Activated T-helper 1 cell treated with anti-CD3 and anti-CD28 coated beads, Interleukin-12 subunit alpha, Interleukin-12 subunit beta, Interleukin-2, Interleukin-4 antibody, amounts not matched to agents 30 ng/mL and 10 ng/mL and 1 ng/mL, durations not matched to agents 14 hours and 24 hours and 36 hours (primary cell): ENCODE results near the gene SLC39A5. TPM values are rescaled to one million over a fixed set of nuclear protein-coding genes. Genes with fewer than 3 reads are reported as not detected.
A peak's percentile ranks its signal among the peaks of the same experiment; 100 is the strongest.
"Not testable (repeated sequence)": the region's sequence is repeated elsewhere in the genome, so short reads cannot be mapped to it uniquely, and the experiment has no call there.

ENCODE experiments used
- DNase-seq: peaks from one replicate; pipeline ENCODE4 v3.0.0; 2021; ENCODE audit warnings: low spot score
- H3K27ac Mint-ChIP-seq: one replicate; pipeline ENCODE4 v1.8.0; 2021; ENCODE audit warnings: mild to moderate bottlenecking, mixed read lengths
- H3K27me3 Mint-ChIP-seq: one replicate; pipeline ENCODE4 v1.8.0; 2022; ENCODE audit warnings: mild to moderate bottlenecking, moderate library complexity, mixed read lengths; ENCODE audit not compliant: insufficient read depth
- H3K36me3 Mint-ChIP-seq: one replicate; pipeline ENCODE4 v1.8.0; 2021; ENCODE audit warnings: low read depth, mixed read lengths
- H3K4me1 Mint-ChIP-seq: one replicate; pipeline ENCODE4 v1.8.0; 2021; ENCODE audit warnings: low read depth, mixed read lengths
- H3K4me3 Mint-ChIP-seq: one replicate; pipeline ENCODE4 v1.8.0; 2021; ENCODE audit warnings: mild to moderate bottlenecking, moderate library complexity, mixed read lengths
- H3K9me3 Mint-ChIP-seq: one replicate; pipeline ENCODE4 v1.8.0; 2021; ENCODE audit warnings: mixed read lengths
- intact Hi-C: fragments of 100-400 bp; cut with micrococcal nuclease; formaldehyde crosslinking; loops from one replicate; pipeline ENCODE4 v1.15.1; 2024
- total RNA-seq: library from RNA; stranded (reverse); gene quantifications from 2 replicates; pipeline ENCODE4 v1.2.3, GENCODE V29; 2022

SLC39A5 gene
- total RNA-seq, 1 donor from 2014 or later, result 0.54 TPM

DNA sequence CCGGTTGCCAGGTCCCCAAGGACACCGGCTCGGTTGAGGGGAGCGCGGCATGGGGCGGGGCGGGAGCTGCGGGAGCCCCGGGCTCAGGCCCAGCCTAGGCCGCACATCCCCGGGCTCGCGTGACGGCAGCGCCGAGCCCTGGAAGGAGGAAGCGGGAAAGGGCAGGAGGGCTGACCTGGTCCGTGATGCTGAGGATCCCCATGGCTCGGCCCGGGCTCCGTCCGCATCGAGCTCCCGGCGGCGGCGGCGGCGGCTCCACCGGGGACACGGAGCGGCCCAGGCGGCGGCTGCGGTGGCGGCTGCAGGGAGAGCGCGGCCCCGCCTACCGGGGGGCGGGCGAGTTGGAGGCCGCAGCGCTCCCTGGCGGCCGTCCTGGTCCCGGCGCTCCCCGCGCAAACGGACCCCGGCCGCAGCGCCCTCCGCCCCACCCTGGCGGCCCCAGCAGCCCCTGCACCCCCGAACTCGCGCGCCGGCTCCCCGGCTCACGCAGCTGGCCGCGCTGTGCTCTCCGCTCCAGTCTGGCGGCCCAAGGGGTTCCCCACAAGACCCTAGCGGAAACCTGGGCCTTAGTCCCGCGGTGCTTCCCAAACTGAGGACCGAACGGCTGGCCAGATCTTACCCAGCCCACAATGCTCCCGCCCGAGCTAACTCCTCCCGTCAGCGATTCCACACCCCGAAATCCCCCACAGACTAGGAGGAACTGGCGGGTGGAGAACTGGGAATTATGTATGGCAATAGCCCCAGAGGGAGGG is 28.4 kb downstream of the SLC39A5 start, which contains the start of gene ANKRD52:
TSS of gene ANKRD52 (minus strand) at position 317 of the 752 bp plus-strand sequence. CDS start at position 202, 115 bp downstream.
- Mint-ChIP-seq H3K27me3 (no peaks in the 10 kb centered on the region), H3K4me1 (peaks cover 22% of the 10 kb centered on the region), H3K4me3 (peak within 1 kb of the TSS; percentile 90), H3K36me3 (peaks cover 12% of the 10 kb centered on the region), H3K27ac (peak within 1 kb of the TSS; percentile 83), H3K9me3 (no peaks in the 10 kb centered on the region)
- intact Hi-C loops, result loop anchor here (1.0 to 5.0 kb wide), 8 partner anchors 8 to 211 kb away; partner anchors contain the start of genes COQ10A, CS, NABP2 and SPRYD4
- peak; percentile 82 for DNase-seq

DNA sequence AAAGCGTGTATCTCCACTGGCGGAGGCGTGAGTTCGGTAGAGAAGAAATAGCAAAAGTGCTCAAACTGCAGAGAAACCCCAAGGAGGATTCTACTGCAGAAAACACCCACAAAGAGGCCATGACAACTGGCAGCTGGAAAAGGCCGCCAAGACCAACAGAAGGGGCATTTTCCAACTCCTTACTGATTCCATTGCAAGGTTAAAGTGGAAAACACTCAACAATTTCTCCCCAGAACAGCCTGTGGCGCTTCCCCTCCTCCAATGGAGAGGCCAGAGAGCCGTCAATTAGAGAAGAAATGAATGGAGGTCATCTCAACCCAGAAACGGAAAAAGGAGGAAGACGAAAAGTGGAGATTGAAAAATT is 29.0 kb downstream of the SLC39A5 start:
- Mint-ChIP-seq H3K9me3 (no peaks in the 10 kb centered on the region), H3K27me3 (no peaks in the 10 kb centered on the region), H3K4me1 (peaks cover 22% of the 10 kb centered on the region), H3K36me3 (peaks cover 12% of the 10 kb centered on the region), H3K27ac (peak overlapping the region; percentile 81), H3K4me3 (peak overlapping the region; percentile 86)
- no peak for DNase-seq
- intact Hi-C loops, result loop anchor here (1.0 to 5.0 kb wide), 8 partner anchors 7 to 210 kb away; partner anchors contain the start of genes COQ10A, CS, NABP2 and SPRYD4

GRCh38 chr12:56260380-56260779 is 30.5 kb downstream of the SLC39A5 start:
- Mint-ChIP-seq H3K27me3 (no peaks in the 10 kb centered on the region), H3K27ac (no peak overlapping the region), H3K4me3 (peak overlapping the region; percentile 42), H3K9me3 (no peaks in the 10 kb centered on the region), H3K36me3 (peaks cover 5% of the 10 kb centered on the region), H3K4me1 (peaks cover 22% of the 10 kb centered on the region)
- no peak for DNase-seq
- intact Hi-C loops, result no loop called here

- no peak overlapping the region for H3K27ac Mint-ChIP-seq
- intact Hi-C loops, result no loop called here
- no peak for DNase-seq
- peaks cover 20% of the 10 kb centered on the region for H3K4me1 Mint-ChIP-seq
- peaks cover 5% of the 10 kb centered on the region for H3K36me3 Mint-ChIP-seq
- H3K4me3 Mint-ChIP-seq, result peak overlapping the region; percentile 42
- no peaks in the 10 kb centered on the region for H3K9me3 Mint-ChIP-seq
- no peaks in the 10 kb centered on the region for H3K27me3 Mint-ChIP-seq
These were observed 31.1 kb downstream of the SLC39A5 start for GRCh38 chr12:56260921-56261320.

GRCh38 chr12:56261503-56262232 is 31.8 kb downstream of the SLC39A5 start:
- no peak overlapping the region for H3K4me3 Mint-ChIP-seq
- H3K36me3 Mint-ChIP-seq, result peaks cover 1% of the 10 kb centered on the region
- DNase-seq, result no peak
- intact Hi-C loops, result no loop called here
- no peaks in the 10 kb centered on the region for H3K27me3 Mint-ChIP-seq
- H3K4me1 Mint-ChIP-seq, result peaks cover 20% of the 10 kb centered on the region
- H3K27ac Mint-ChIP-seq, result no peak overlapping the region
- H3K9me3 Mint-ChIP-seq, result no peaks in the 10 kb centered on the region

GRCh38 chr12:56262955-56263354 is 33.1 kb downstream of the SLC39A5 start:
- H3K4me3 Mint-ChIP-seq, H3K36me3 Mint-ChIP-seq, H3K27me3 Mint-ChIP-seq, intact Hi-C loops, H3K9me3 Mint-ChIP-seq, DNase-seq, H3K27ac Mint-ChIP-seq: not testable (repeated sequence)
- peaks cover 20% of the 10 kb centered on the region for H3K4me1 Mint-ChIP-seq

- Mint-ChIP-seq H3K4me3 (peak overlapping the region; percentile 96), H3K36me3 (peaks cover 14% of the 10 kb centered on the region), H3K4me1 (peaks cover 15% of the 10 kb centered on the region), H3K27ac (peak overlapping the region; percentile 87)
- DNase-seq, H3K9me3 Mint-ChIP-seq, H3K27me3 Mint-ChIP-seq: not testable (repeated sequence)
- intact Hi-C loops, result loop anchor here (1.0 to 5.0 kb wide), 9 partner anchors 8 to 198 kb away; partner anchors contain the start of genes ANKRD52, IL23A, STAT2 and TIMELESS
These were observed 36.3 kb downstream of the SLC39A5 start for GRCh38 chr12:56266068-56266692.

- H3K36me3 Mint-ChIP-seq, result peaks cover 17% of the 10 kb centered on the region
- no peaks in the 10 kb centered on the region for H3K27me3 Mint-ChIP-seq
- peaks cover 15% of the 10 kb centered on the region for H3K4me1 Mint-ChIP-seq
- peak within 1 kb of the TSS; percentile 87 for H3K27ac Mint-ChIP-seq
- DNase-seq, result peak; percentile 84
- no peaks in the 10 kb centered on the region for H3K9me3 Mint-ChIP-seq
- intact Hi-C loops, result loop anchor here (1.0 to 5.0 kb wide), 12 partner anchors 9 to 201 kb away; partner anchors contain the start of genes ANKRD52, CS, IL23A and SPRYD4
- peak within 1 kb of the TSS; percentile 96 for H3K4me3 Mint-ChIP-seq
These were observed 37.0 kb downstream of the SLC39A5 start, which contains the start of gene COQ10A for GRCh38 chr12:56266693-56267442. Gene COQ10A, plus strand, starts transcription at chr12:56266942. Its CDS starts 177 bp downstream, at chr12:56267119.

- DNase-seq, result no peak
- intact Hi-C loops, result loop anchor here (1.0 to 5.0 kb wide), 10 partner anchors 13 to 201 kb away; partner anchors contain the start of genes CS, IL23A, SPRYD4 and STAT2
- H3K9me3 Mint-ChIP-seq, result no peaks in the 10 kb centered on the region
- peaks cover 21% of the 10 kb centered on the region for H3K36me3 Mint-ChIP-seq
- H3K4me1 Mint-ChIP-seq, result peaks cover 15% of the 10 kb centered on the region
- H3K27ac Mint-ChIP-seq, result peak overlapping the region; percentile 18
- peak overlapping the region; percentile 96 for H3K4me3 Mint-ChIP-seq
- no peaks in the 10 kb centered on the region for H3K27me3 Mint-ChIP-seq
These were observed 37.7 kb downstream of the SLC39A5 start for GRCh38 chr12:56267443-56268071.

DNA sequence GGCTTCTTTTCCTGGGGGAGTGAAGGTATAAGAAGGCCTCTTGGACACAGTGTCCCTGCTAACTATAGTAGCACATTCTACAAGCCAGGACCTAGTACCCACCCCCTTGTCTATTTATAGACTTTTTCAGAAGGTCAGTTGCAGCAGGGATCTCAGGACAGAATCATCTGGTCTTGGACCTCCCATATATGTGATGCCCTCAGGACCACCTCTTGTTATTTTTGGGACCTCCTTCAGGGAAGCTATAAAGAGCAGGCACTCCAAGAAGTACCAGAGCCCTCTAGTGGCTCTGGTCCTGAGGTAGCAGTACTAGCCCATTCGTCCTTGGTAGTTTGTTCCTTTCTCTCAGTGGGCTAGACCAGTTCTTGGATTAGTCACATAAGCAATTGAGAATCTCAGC is 41.2 kb downstream of the SLC39A5 start:
- Mint-ChIP-seq H3K4me3 (no peak overlapping the region), H3K27me3 (no peaks in the 10 kb centered on the region), H3K9me3 (no peaks in the 10 kb centered on the region), H3K27ac (no peak overlapping the region), H3K4me1 (peaks cover 15% of the 10 kb centered on the region), H3K36me3 (peaks cover 40% of the 10 kb centered on the region)
- intact Hi-C loops, result no loop called here
- no peak for DNase-seq

DNA sequence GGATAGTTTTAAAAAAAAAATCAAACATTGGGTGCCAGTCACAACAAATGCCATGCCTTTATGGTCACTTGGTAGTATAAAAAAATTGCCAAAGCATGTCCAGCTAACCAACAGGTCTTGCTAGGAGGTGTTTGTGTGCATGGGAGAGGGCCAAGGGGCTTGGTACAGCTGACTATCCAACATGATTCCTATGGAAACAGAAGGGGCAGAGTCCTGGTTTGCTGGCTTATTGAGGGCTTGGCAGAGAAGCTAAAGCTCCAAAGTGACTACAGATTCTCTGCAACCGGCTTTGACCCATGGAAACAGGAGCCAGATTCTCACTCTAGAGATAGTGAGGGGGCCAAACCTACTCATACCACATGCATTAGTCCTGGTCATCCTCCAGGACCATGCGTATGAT is 42.6 kb downstream of the SLC39A5 start:
- H3K4me3 Mint-ChIP-seq, result not testable (repeated sequence)

More for the DNA sequence above, 42.6 kb downstream of the SLC39A5 start:
- H3K36me3 Mint-ChIP-seq, result peaks cover 44% of the 10 kb centered on the region
- H3K27ac Mint-ChIP-seq, intact Hi-C loops, DNase-seq, H3K4me1 Mint-ChIP-seq, H3K9me3 Mint-ChIP-seq, H3K27me3 Mint-ChIP-seq: not testable (repeated sequence)
